ENCODE results near the gene PTPRH.

DNA sequence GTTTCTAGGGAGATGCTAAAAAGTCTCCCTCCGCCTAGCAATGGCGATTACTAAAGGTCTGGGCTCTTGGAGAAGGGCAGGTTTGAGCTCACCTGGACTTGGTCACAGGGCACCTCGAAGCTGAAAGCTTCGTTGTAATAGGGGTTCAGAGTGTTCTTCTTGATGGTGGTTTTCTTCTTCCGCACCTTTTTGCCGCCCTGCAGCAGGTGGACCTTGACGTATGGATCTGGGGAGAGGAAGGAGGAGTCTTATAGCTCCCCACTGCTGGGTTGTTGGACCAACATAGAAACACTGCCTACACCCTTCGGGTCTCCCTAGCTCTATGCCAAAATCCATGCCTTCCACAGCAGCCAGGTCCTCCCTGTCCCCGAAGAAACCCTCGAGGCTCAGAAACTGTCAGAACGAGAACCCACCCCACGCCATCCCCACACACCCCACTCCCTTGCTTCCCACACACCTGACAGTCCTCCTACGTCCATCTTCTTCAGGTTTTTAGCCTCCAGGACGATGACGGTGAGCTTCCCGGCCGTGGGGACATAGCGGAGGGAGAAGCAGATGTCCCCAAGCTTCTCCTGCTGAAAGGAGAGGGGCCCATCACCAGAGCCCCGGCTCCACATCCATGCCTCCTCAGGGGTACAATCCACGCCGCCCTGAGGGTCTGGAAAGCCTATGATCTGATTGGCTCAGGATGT is 34.7 kb downstream of the PTPRH start:
- TF ChIP-seq, protein P1, sequence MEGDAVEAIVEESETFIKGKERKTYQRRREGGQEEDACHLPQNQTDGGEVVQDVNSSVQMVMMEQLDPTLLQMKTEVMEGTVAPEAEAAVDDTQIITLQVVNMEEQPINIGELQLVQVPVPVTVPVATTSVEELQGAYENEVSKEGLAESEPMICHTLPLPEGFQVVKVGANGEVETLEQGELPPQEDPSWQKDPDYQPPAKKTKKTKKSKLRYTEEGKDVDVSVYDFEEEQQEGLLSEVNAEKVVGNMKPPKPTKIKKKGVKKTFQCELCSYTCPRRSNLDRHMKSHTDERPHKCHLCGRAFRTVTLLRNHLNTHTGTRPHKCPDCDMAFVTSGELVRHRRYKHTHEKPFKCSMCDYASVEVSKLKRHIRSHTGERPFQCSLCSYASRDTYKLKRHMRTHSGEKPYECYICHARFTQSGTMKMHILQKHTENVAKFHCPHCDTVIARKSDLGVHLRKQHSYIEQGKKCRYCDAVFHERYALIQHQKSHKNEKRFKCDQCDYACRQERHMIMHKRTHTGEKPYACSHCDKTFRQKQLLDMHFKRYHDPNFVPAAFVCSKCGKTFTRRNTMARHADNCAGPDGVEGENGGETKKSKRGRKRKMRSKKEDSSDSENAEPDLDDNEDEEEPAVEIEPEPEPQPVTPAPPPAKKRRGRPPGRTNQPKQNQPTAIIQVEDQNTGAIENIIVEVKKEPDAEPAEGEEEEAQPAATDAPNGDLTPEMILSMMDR (IDR thresholded peaks at IDR 0.05) = no peak
- no peak for TF ChIP-seq POLR2AphosphoS5 (IDR thresholded peaks at IDR 0.05)
- TF ChIP-seq EP300 (IDR thresholded peaks at IDR 0.05) = no peak
